ENCODE results near the gene SELP.
A peak's percentile ranks its signal among the peaks of the same experiment; 100 is the strongest.

The SELP gene

DNA sequence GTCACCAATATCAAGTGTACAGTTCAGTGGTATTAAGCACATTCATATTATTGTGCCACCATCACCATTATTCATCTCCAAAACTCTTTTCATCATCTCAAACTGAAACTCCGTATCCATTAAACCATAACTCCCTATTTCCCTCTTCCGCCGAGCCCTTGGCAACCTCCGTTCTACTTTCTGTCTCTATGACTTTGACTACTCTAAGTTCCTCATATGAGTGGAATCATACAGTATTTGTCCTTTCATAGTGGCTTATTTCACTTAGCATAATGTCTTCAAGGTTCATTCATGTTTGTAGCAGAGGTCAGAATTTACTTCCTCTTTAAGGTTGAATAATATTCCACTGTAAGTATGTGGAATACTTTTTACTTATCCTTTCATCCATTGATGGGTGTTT lies 21.7 kb downstream of the SELP start:
- no peak overlapping the region for H3K27ac ChIP-seq (ENCODE audit: low read depth, low read length)
- H3K4me2 ChIP-seq (ENCODE audit: low read depth, low read length, poor library complexity, severe bottlenecking) = no peak overlapping the region
- H3K4me3 ChIP-seq (ENCODE audit: insufficient read depth, low read length, poor library complexity, severe bottlenecking) = no peak overlapping the region
- H3K27me3 ChIP-seq (ENCODE audit: low read length) = no peaks in the 10 kb centered on the region
- H3K9me3 ChIP-seq (ENCODE audit: insufficient read depth, low read length) = no peaks in the 10 kb centered on the region
- no peak overlapping the region for H2AFZ ChIP-seq (ENCODE audit: low read depth, low read length, severe bottlenecking)
- TF ChIP-seq, protein P1, sequence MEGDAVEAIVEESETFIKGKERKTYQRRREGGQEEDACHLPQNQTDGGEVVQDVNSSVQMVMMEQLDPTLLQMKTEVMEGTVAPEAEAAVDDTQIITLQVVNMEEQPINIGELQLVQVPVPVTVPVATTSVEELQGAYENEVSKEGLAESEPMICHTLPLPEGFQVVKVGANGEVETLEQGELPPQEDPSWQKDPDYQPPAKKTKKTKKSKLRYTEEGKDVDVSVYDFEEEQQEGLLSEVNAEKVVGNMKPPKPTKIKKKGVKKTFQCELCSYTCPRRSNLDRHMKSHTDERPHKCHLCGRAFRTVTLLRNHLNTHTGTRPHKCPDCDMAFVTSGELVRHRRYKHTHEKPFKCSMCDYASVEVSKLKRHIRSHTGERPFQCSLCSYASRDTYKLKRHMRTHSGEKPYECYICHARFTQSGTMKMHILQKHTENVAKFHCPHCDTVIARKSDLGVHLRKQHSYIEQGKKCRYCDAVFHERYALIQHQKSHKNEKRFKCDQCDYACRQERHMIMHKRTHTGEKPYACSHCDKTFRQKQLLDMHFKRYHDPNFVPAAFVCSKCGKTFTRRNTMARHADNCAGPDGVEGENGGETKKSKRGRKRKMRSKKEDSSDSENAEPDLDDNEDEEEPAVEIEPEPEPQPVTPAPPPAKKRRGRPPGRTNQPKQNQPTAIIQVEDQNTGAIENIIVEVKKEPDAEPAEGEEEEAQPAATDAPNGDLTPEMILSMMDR (IDR thresholded peaks at IDR 0.05; ENCODE audit: insufficient read depth, low read length, poor library complexity, severe bottlenecking) = no peak
- no peaks in the 10 kb centered on the region for H3F3A ChIP-seq (ENCODE audit: insufficient read depth)
- no peaks in the 10 kb centered on the region for H3K9me2 ChIP-seq (replicated peaks; ENCODE audit: insufficient read depth, low read length)
- no peak overlapping the region for H3K9ac ChIP-seq (ENCODE audit: low read length)
- H3K79me2 ChIP-seq (ENCODE audit: insufficient read depth, low read length) = no peaks in the 10 kb centered on the region
- no peaks in the 10 kb centered on the region for H3K36me3 ChIP-seq (ENCODE audit: low read length)
- H4K20me1 ChIP-seq (ENCODE audit: low read depth, low read length) = no peaks in the 10 kb centered on the region

DNA sequence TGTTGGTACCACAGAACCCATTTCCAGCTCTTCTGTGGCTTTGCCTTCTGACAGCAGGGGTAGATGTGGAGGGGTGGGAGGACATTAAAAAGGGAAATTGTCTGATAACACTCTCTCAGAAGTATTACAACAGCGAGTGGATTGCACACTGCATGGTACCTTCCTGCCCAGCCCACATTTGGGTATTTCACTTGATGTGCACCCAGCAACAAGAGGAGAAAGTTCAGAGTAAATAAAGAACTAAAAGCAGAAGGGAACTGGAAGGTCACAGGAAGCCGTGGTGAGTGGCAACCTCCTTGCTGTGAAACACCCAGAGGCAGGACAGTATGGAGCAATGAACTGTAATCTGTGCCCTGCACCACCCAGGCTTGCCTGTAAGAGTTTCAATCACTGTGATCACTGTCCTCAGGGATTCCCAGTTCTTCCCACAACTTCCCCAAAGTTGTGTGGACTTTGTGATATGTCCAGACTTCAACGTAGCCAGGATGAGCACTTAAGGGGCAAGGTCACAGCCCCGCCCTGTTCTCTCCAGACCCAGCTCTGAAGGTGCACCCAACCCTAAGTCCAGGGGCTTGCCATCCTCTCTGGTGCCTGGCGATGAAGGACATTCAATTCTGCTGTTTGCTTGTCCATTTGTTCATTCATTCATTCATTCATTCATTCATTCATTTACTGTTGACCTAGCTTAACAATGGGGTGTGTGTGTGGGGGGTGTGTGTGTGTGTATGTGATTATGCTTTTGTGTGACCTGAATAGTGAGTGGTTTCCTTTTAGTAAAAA lies 25.0 kb downstream of the SELP start:
- H4K20me1 ChIP-seq (ENCODE audit: low read depth, low read length) = no peaks in the 10 kb centered on the region
- H3K79me2 ChIP-seq (ENCODE audit: insufficient read depth, low read length) = no peaks in the 10 kb centered on the region
- H3K36me3 ChIP-seq (ENCODE audit: low read length) = no peaks in the 10 kb centered on the region
- H3K9me3 ChIP-seq (ENCODE audit: insufficient read depth, low read length) = no peaks in the 10 kb centered on the region
- H3F3A ChIP-seq (ENCODE audit: insufficient read depth) = no peaks in the 10 kb centered on the region
- H3K9me2 ChIP-seq (replicated peaks; ENCODE audit: insufficient read depth, low read length) = no peaks in the 10 kb centered on the region
- TF ChIP-seq, protein P1 (IDR thresholded peaks at IDR 0.05; ENCODE audit: insufficient read depth, low read length, poor library complexity, severe bottlenecking) = no peak
- no peak for TF ChIP-seq EZH2phosphoT487 (conservative IDR thresholded peaks at IDR 0.05; ENCODE audit: low read length)
- no peak overlapping the region for H3K27ac ChIP-seq (ENCODE audit: low read depth, low read length)
- H3K4me2 ChIP-seq (ENCODE audit: low read depth, low read length, poor library complexity, severe bottlenecking) = no peak overlapping the region
- no peaks in the 10 kb centered on the region for H3K27me3 ChIP-seq (ENCODE audit: low read length)
- no peak overlapping the region for H3K4me3 ChIP-seq (ENCODE audit: insufficient read depth, low read length, poor library complexity, severe bottlenecking)
- H2AFZ ChIP-seq (ENCODE audit: low read depth, low read length, severe bottlenecking) = no peak overlapping the region
- H3K9ac ChIP-seq (ENCODE audit: low read length) = no peak overlapping the region

DNA sequence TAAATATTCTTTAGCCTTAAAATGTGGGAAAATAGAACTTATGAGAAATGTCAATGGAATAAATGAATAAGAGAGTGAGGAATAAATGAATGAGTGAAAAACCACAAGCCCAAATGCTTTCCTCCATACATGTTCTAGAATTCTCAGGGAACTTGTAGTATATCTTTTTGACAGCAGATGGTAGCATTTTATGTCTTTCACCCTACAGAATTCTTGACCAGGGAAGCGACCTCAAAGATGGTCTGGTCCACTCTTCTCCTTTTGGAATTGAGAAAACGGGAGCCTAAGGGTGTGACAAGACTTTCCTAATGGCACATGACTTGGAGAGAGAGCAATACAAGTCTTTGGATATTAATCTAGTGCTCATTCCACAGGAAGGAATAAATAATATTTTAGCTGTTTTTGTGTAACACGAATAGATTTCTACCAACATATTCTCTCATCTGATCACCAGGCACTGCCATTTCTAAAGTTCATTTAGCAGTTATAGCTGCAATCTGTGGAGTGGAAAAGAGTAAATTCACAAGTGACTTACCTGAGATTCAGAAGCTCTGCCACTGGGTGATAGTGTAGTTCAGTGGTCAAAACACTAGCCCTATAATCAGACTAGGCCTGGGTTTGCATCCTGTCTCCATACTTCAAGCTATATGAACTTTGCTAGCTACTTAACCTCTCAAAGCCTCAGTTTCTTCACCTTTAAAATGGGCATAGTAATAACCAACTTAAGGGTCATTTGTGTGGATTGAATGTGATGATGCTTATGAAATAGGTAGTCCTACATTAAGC lies 28.6 kb downstream of the SELP start:
- H4K20me1 ChIP-seq (ENCODE audit: low read depth, low read length) = no peaks in the 10 kb centered on the region
- H3K36me3 ChIP-seq (ENCODE audit: low read length) = no peaks in the 10 kb centered on the region
- H3K27me3 ChIP-seq (ENCODE audit: low read length) = no peaks in the 10 kb centered on the region
- H3K79me2 ChIP-seq (ENCODE audit: insufficient read depth, low read length) = no peaks in the 10 kb centered on the region
- H3F3A ChIP-seq (ENCODE audit: insufficient read depth) = no peaks in the 10 kb centered on the region
- H3K4me3 ChIP-seq (ENCODE audit: insufficient read depth, low read length, poor library complexity, severe bottlenecking) = no peak overlapping the region
- no peak for TF ChIP-seq EZH2phosphoT487 (conservative IDR thresholded peaks at IDR 0.05; ENCODE audit: low read length)
- TF ChIP-seq, protein P1 (IDR thresholded peaks at IDR 0.05; ENCODE audit: insufficient read depth, low read length, poor library complexity, severe bottlenecking) = peak; percentile 12
- no peaks in the 10 kb centered on the region for H3K9me2 ChIP-seq (replicated peaks; ENCODE audit: insufficient read depth, low read length)
- H3K27ac ChIP-seq (ENCODE audit: low read depth, low read length) = peak overlapping the region; percentile 2; the same call in 1 of the 2 replicates
- H3K9me3 ChIP-seq (ENCODE audit: insufficient read depth, low read length) = no peaks in the 10 kb centered on the region
- H3K9ac ChIP-seq (ENCODE audit: low read length) = no peak overlapping the region
- H3K4me2 ChIP-seq (ENCODE audit: low read depth, low read length, poor library complexity, severe bottlenecking) = no peak overlapping the region
- peak overlapping the region; percentile 14 for H2AFZ ChIP-seq (ENCODE audit: low read depth, low read length, severe bottlenecking)

Data from SU-DHL-6 (cell line).